Neural cell (in vitro differentiated cells): Measurements from ENCODE around the gene ADORA1. TPM values are rescaled to one million over a fixed set of nuclear protein-coding genes. Genes with fewer than 3 reads are reported as not detected.

Experiments
- H2AFZ ChIP-seq: fragments of 200-600, 300-800 bp; sonication (generic), shearing (Covaris generic); 2 replicates; pipeline ENCODE4 v1.6.0; 2014; ENCODE audit warnings: low read depth, mild to moderate bottlenecking, antibody characterized with exemption, low read length, moderate library complexity
- H3F3A ChIP-seq: fragments of 200-600 bp; shearing (Covaris generic); 2 replicates; pipeline ENCODE4 v1.6.1; 2016; ENCODE audit warnings: mild to moderate bottlenecking, moderate library complexity, mixed read lengths, antibody characterized with exemption, low read length; ENCODE audit not compliant: insufficient read depth, poor library complexity, severe bottlenecking
- H3K27ac ChIP-seq: fragments of 200-600, 300-800 bp; sonication (generic), shearing (Covaris generic); 2 replicates; pipeline ENCODE4 v1.5.1; 2014; ENCODE audit warnings: mild to moderate bottlenecking, low read length, moderate library complexity
- H3K27me3 ChIP-seq: fragments of 300-800, 200-600 bp; sonication (generic), shearing (Covaris generic); 2 replicates; pipeline ENCODE4 v1.6.0; 2014; ENCODE audit warnings: mild to moderate bottlenecking, low read depth, low read length, moderate library complexity; ENCODE audit not compliant: insufficient read depth
- H3K36me3 ChIP-seq: fragments of 300-800, 200-600 bp; sonication (generic), shearing (Covaris generic); 2 replicates; pipeline ENCODE4 v1.5.1; 2014; ENCODE audit warnings: mild to moderate bottlenecking, antibody characterized with exemption, low read length, moderate library complexity; ENCODE audit not compliant: insufficient read depth
- H3K4me2 ChIP-seq: fragments of 300-800, 200-600 bp; sonication (generic), shearing (Covaris generic); 2 replicates; pipeline ENCODE4 v1.6.0; 2014; ENCODE audit warnings: mild to moderate bottlenecking, low read length
- H3K4me3 ChIP-seq: fragments of 300-800, 200-600 bp; sonication (generic), shearing (Covaris generic); 2 replicates; pipeline ENCODE4 v1.5.1; 2014; ENCODE audit warnings: mild to moderate bottlenecking, low read length, moderate library complexity
- H3K79me2 ChIP-seq: fragments of 200-600 bp; shearing (Covaris generic); replicated peaks from 2 replicates; pipeline ENCODE4 v1.6.0; 2014; ENCODE audit warnings: mild to moderate bottlenecking, low read length, moderate library complexity; ENCODE audit not compliant: insufficient read depth
- H3K9ac ChIP-seq: fragments of 300-800, 200-600 bp; sonication (generic), shearing (Covaris generic); 2 replicates; pipeline ENCODE4 v1.6.1; 2016; ENCODE audit warnings: mild to moderate bottlenecking, low read length, mixed read lengths
- H3K9me2 ChIP-seq: fragments of 200-600 bp; shearing (Covaris generic); 2 replicates; pipeline ENCODE4 v1.6.1; 2016; ENCODE audit warnings: mild to moderate bottlenecking, low read length, mixed read lengths; ENCODE audit not compliant: insufficient read depth
- H3K9me3 ChIP-seq: fragments of 200-600, 300-800 bp; sonication (generic), shearing (Covaris generic); 2 replicates; pipeline ENCODE4 v1.6.1; 2016; ENCODE audit warnings: mild to moderate bottlenecking, mixed run types, low read length, moderate library complexity, mixed read lengths
- H4K20me1 ChIP-seq: fragments of 200-600 bp; shearing (Covaris generic); 2 replicates; pipeline ENCODE4 v1.6.1; 2016; ENCODE audit warnings: mild to moderate bottlenecking, mixed run types; ENCODE audit not compliant: insufficient read depth
- CTCF ChIP-seq: fragments of 450-650 bp; IDR thresholded peaks from 2 replicates; pipeline ENCODE4 v1.5.1; 2014; ENCODE audit warnings: antibody characterized with exemption, mild to moderate bottlenecking, moderate library complexity; ENCODE audit not compliant: poor library complexity, severe bottlenecking
- EP300 ChIP-seq: fragments of 450-650 bp; conservative IDR thresholded peaks from 2 replicates; pipeline ENCODE4 v1.6.1; 2014; ENCODE audit warnings: antibody characterized with exemption, mild to moderate bottlenecking, moderate library complexity; ENCODE audit not compliant: poor library complexity, severe bottlenecking
- EZH2 ChIP-seq: fragments of 200-600, 300-800 bp; shearing (Covaris generic), sonication (generic); IDR thresholded peaks from 2 replicates; pipeline ENCODE4 v1.6.1; 2014; ENCODE audit warnings: antibody characterized with exemption, low read length, borderline replicate concordance, mild to moderate bottlenecking; ENCODE audit not compliant: insufficient read depth, poor library complexity, severe bottlenecking
- MXI1 ChIP-seq: fragments of 450-650 bp; conservative IDR thresholded peaks from 2 replicates; pipeline ENCODE4 v1.6.1; 2014; ENCODE audit warnings: antibody characterized with exemption, mild to moderate bottlenecking; ENCODE audit not compliant: poor library complexity, severe bottlenecking
- POLR2AphosphoS5 ChIP-seq: IDR thresholded peaks from 2 replicates; pipeline ENCODE4 v1.6.1; 2012
- RAD21 ChIP-seq: fragments of 450-650 bp; conservative IDR thresholded peaks from 2 replicates; pipeline ENCODE4 v1.6.1; 2014; ENCODE audit warnings: antibody characterized with exemption, mild to moderate bottlenecking, moderate library complexity
- REST ChIP-seq: IDR thresholded peaks from 2 replicates; pipeline ENCODE4 v1.6.1; 2012; ENCODE audit warnings: borderline replicate concordance
- SMC3 ChIP-seq: fragments of 450-650 bp; conservative IDR thresholded peaks from 2 replicates; pipeline ENCODE4 v1.6.1; 2014; ENCODE audit warnings: antibody characterized with exemption, mild to moderate bottlenecking, moderate library complexity; ENCODE audit not compliant: poor library complexity
- TAF1 ChIP-seq: IDR thresholded peaks from 2 replicates; pipeline ENCODE4 v1.6.1; 2012; ENCODE audit warnings: low read depth
- polyA plus RNA-seq: library from polyadenylated mRNA; depleted of rRNA; stranded (reverse); fragments of >200 nt; gene quantifications from 2 replicates; pipeline ENCODE4 v1.2.3, GENCODE V29; 2014

The ADORA1 gene
- polyA plus RNA-seq, 1 donor from 2014 or later = 7.2 TPM

GRCh38 chr1:203171341-203172183 lies 44.0 kb downstream of the ADORA1 start:
- Histone ChIP-seq H3K9me3 (no peaks in the 10 kb centered on the region), H3K79me2 (no peaks in the 10 kb centered on the region), H3K36me3 (no peaks in the 10 kb centered on the region), H3K4me2 (no peak overlapping the region), H3K27me3 (no peaks in the 10 kb centered on the region), H3K9me2 (no peaks in the 10 kb centered on the region), H2AFZ (no peak overlapping the region), H4K20me1 (no peaks in the 10 kb centered on the region), H3K27ac (no peak overlapping the region), H3F3A (no peaks in the 10 kb centered on the region), H3K9ac (no peak overlapping the region), H3K4me3 (no peak overlapping the region)
- TF ChIP-seq SMC3 = no peak
- TF ChIP-seq MXI1 = no peak
- TF ChIP-seq POLR2AphosphoS5 = no peak
- no peak for TF ChIP-seq CTCF
- no peak for TF ChIP-seq REST
- TF ChIP-seq RAD21 = no peak
- no peak for TF ChIP-seq TAF1
- no peak for TF ChIP-seq EZH2

GRCh38 chr1:203172184-203173010 lies 44.9 kb downstream of the ADORA1 start:
- Histone ChIP-seq H2AFZ (no peak overlapping the region), H3K9ac (no peak overlapping the region), H3K79me2 (no peaks in the 10 kb centered on the region), H3K4me2 (no peak overlapping the region), H3K9me3 (no peaks in the 10 kb centered on the region), H4K20me1 (no peaks in the 10 kb centered on the region), H3K27me3 (no peaks in the 10 kb centered on the region), H3K4me3 (no peak overlapping the region), H3F3A (no peaks in the 10 kb centered on the region), H3K27ac (no peak overlapping the region), H3K36me3 (no peaks in the 10 kb centered on the region), H3K9me2 (no peaks in the 10 kb centered on the region)
- no peak for TF ChIP-seq EP300
- no peak for TF ChIP-seq CTCF
- no peak for TF ChIP-seq SMC3
- TF ChIP-seq MXI1 = no peak
- TF ChIP-seq RAD21 = no peak
